Hematopoietic multipotent progenitor cell (in vitro differentiated cells): ENCODE measurements around the gene METTL21C. TPM values are rescaled to one million over a fixed set of nuclear protein-coding genes. Genes with fewer than 3 reads are reported as not detected.

ENCODE experiments used
- DNase-seq, 3 donors: peaks; one replicate each; pipeline ENCODE4 v3.0.0-alpha.2; 2011 to 2015; ENCODE audit warnings: low read depth in 2 of 3, low spot score in 2 of 3
- total RNA-seq: library from RNA; depleted of rRNA; stranded (reverse); fragments of >200 nt; gene quantifications from one replicate; pipeline ENCODE4 v1.2.3, GENCODE V29; 2012

Gene METTL21C
- not detected for total RNA-seq

DNA sequence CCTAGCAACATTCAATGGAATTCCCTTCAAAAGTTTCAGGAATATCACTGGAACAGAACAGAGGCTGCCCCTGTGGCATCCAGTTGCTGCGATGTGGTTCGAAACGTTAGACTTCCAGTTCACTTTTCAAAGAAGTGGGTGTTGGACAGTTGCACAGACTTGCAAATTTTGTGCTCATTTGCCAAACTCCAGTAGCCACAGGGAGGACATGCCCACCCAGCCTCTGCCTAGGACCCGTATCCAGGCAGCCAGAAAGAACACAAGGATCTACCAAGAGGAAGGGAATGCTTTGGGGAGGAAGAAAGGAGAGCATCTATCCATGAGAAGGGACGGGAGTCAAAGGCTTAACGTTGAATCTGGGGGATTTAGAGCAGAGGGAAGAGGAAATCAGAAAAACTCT is at the start of gene METTL21C:
Gene METTL21C (minus strand): TSS at position 108 of the 400 bp plus-strand sequence. CDS start 546 bp downstream, outside the sequence.
- no peak for DNase-seq

DNA sequence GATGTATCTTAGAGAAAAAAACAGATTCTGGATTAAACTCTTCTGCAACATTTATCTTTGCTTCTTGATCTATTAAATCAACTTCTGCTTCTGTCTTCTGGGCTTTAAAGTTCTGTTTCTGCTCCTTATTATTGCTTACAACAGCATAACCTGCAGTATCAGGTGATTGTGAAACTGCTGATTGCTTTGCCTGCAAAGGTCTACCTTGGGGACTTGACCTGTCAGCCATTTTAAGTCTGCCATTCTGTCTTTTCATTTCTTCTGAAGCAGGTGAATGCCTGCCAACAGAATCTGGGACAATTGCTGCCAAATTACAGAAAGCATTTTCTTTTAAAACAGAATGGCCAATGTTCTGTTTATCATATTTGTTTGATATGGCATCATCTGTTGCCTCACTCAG is 47.7 kb upstream of the METTL21C start:
- no peak for DNase-seq

DNA sequence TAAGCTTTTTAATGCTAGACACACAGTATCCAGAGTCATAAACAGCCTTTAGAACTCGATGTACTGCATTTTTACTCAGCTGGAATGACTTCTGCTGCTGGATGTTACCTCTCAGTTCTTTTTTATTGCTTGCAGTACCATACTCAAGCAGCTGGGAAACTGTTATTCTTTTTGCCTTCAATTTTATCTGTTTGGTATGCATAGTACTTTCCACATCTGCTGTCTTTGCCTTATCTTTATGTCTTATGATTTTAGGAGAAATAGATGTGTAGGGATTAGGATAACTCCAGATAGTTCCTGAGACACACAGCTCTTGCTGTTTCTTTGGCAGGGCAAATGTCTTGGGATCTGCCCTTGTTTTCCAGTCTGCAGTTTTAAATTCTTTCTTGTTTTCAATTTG is 47.3 kb upstream of the METTL21C start:
- DNase-seq: no peak

DNA sequence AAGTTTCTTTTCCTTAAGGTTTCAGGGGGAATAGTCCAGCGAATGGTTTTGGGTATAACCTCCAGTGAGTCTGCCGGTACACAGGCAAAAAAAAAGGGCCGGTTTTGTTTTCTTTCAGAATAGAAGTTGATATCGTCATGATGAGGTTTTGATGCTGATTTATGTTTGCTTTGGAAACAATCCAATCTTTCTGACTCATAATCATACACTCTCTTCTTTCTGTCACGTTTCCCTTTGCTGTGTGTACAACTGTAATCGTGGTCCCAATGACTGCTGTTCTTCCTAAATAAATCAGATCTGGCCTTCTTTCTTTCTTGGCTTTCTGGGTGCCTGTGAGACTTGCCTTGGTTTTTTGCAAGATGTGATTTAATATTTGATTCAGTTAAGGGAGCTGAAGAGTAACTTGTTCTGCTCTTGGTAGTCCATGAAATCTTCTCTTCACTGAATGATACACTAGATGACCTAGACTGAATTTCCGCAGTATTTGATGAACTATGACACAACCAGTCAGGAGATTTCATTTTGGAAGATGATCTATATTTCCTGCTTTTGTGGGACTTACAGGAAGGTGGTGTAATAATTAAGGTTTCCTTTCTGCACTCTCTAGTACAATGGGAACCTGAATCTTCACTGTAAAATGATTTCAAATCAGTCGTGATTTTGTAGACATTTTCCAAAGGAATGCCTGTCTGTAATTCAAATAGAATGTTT is 34.9 kb upstream of the METTL21C start:
- peak in 2 of 3 donors; percentile 62 to 77 for DNase-seq

DNA sequence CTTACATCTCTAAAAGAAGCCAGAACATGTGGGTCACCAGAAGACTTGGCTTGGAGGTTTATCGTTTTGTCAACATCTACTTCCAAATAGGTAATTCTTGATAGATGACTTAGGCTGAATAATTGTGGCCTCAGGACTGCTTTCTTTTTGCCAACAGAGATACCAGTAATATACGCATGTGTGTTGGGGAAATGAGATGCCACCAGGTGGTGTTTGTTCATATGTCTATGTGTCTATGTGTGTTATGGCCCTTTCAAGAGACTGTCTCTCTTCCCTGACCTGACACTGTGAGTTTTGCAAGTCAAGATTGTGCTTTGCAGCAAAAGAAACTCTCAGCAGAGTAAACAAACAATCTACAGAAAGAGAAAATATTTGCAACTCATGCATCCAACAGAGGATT is 31.6 kb upstream of the METTL21C start:
- peak in 2 of 3 donors; percentile 29 to 50 for DNase-seq

DNA sequence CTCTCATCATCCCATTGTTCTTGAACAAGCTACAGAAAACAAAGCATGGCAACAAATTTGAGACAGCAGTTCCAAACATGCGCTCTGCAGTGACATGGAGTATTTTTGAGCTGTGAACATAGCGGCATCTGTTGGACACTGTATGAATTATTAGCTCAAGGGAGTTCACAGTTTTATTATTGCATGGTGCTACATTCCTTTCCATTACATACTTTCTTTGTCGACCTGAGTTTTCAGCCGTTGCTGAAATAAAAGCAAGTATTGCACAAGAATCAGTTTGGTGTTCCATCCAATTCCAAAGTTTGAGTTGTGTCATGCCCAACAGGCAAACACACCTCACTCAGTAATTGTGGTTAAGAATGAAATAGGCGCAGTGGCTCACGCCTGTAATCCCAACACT is 30.1 kb upstream of the METTL21C start:
- DNase-seq: peak in 2 of 3 donors; percentile 19 to 65

DNA sequence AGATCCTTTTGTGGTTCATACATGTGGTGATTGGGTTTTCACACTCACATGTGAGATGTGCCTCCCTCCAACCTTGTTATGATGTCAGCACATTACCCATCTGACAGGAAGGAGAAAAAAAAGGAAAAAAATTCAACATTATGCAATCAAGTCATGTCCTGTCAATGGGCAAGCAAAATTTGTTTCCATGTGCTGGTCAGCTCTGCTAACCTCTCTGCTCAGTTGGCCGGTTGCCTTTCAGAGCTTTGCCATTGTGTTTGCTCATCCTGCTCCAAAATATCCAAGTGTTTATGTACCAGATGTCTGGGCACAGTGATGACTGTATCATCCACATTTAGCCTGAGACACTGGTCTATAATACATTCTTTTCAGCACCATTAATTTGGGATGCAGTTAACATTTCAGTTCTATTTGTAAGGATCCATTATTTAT is 27.0 kb upstream of the METTL21C start:
- no peak for DNase-seq

DNA sequence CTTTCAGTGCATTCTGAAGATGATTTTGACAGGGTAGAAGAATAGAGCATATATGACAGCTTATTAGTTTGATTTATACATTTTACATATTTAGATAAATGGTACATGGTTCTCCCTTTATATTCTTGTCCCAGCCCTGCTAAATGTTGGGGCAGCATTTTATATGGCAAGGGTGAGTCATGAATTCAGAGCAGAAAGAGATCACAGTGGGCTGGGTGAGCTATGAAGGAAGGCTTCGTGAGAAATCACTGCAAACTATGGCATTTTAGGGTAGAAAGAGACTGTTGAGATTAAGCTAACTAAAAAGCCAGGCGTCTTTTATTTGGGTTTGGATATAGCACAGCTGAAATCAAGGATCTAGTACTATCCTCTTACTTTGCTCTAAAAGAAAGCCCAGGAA is 23.9 kb upstream of the METTL21C start:
- DNase-seq: no peak

DNA sequence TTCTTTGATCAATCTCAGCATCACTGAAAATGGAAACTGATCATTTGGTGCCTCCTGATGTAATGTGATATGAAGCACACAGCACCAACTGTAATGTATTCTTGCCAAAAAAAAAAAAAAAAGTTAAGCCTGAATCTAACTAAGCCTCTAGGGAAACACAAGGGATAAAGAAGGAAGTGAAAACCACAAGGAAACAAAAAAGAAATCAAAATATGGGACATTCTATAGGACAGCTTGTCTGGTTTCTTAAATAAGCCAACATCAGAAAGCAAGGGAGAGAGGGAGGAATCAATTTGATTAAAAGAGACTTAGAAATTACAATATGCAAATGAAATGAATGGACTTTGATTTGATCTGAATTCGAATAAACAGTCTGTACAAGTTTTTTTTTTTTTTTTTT is 20.6 kb upstream of the METTL21C start:
- no peak for DNase-seq

DNA sequence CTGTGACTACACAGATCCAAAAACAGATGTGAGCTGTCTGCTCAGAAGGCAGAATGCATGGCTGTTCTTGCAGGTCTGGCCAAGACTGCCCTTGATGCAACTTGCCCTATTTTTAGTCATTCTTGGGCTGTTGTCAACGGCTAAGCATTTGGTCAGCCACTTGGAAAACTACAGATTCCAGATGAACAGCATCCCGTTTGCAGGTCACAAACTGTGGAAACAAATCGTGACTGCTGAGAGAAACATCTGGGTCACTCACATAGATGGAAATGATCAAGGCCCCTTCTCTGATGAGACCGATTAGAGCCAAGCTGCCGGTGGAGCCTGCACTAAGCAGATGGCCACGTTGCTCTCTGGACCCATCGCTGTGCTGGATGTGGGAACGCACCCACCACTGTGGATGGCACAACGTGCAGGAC is 15.4 kb upstream of the METTL21C start:
- DNase-seq: no peak

DNA sequence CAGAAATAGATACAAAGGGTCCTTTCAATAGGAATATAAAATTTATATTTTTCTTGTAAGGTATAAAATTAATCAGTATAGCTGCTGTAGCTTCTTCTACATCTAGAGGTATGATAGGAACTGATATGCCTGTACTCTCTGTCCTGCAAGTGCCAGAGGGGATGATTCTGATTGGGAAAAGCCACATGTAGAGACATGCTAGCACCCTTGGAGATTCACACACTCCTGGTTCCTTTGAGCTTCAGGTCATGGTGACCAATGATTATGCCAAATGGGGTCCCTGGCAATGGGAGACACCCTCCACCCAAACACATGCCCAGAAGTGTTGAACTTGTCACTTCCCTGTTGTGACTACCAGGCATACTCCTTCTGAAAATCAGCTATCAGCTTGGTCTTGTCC is 14.7 kb upstream of the METTL21C start:
- no peak for DNase-seq

DNA sequence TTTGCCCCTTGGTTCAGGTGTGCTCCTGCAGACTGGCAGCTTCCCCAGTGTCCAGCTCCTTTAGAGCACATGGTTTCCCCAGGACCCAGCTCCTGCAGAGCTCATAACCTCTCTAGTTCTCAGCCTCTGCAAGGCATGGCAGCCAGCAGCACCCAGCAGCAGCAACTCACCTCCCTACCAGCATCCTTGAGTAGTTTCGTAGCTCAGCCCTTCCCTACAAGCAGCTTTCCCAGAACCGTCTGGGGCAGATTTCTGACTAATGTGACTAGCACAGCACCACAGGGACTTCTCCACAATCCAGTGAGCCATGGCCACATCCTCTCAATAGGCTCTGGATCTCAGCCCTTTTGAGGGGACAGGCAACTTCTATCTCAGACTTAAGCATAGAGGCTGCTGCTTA is 14.1 kb upstream of the METTL21C start:
- DNase-seq: no peak

DNA sequence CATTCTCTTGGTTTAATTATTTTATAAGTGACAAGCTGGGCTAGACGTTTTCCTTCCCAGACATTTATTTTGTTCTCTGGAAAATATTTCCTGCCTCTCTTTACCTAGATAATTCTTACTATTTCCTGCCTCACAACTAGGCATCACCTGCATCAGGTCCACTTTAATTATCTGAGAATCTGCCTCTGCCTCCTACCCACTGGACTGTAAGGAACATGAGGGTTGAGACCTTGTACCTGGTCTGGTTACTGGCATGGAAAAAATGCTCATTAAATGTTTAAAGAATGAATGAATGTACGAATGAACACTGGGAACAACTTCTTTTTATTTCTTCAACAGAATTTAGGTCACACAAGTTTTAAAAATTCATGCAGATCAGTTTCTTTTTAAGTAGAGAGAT is 13.4 kb upstream of the METTL21C start:
- no peak for DNase-seq

DNA sequence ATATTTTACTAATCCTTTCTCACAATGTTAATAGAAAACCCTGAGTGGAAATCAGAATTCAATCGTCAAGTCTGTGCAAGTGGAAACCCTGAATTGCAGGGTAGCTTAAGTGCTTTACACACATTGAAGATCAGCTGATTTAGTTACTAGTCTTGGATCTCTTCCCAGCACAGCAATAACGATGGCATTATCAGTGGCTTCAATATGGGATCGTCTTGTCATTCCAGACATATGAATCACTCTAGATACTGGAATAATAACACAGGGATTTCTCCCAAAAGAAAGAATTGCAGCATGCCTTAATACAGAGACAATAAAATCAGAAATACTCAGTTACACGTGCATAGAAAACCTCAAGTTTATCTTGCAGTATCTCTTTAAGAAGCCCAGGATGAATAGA is 12.6 kb upstream of the METTL21C start:
- DNase-seq: no peak

DNA sequence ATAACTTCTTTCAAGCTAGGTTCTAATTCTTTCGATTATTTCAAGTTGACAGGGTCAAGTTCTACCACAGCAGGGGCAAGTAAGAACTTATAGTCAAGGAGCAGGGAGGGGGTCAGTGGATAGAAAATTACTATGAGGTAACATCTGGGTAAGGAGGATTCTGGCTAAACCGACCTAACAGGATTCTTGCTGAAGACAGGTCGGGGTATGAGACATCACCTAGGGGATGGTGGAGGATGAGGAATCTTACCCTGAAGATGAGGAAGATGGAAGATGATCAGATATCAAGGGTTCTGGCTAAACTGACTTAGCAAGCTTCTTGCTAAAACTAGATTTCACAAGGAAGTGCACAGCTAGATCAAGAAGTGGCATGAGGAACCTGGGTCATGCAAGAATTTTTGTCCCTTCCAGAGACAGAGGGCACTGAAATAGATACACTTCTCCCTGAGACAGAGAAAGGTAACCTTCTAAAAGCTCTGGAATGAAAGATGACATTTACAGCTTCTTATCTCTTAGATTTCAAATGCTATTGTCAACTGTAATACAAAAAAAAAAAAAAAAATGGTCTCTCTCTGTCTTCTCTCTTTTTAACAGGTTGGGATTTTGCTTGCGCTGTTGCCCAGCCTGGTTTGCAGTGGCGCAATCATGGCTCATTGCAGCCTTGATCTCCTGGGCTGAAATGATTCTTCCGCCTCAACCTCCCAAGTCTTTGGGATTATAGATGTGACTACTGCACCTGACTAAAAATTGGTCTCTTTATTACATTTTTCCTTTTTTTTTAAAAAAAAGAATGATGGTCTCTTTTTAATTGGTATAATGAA is 9.6 kb upstream of the METTL21C start:
- no peak for DNase-seq

DNA sequence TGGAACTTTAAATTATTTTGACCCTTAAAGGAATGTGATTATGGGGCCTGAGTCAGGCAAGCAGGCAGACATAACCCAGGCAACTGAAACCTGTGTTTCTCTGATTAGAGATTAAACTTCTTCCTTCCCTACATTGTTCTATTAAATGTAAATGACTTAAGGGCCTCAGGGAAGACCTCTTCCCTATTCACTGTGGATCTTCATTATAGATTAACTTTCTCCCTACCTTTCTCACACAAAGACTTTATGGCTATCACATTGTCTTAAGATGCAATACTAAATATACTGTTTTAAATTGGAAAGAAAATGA is 8.8 kb upstream of the METTL21C start:
- DNase-seq: no peak

DNA sequence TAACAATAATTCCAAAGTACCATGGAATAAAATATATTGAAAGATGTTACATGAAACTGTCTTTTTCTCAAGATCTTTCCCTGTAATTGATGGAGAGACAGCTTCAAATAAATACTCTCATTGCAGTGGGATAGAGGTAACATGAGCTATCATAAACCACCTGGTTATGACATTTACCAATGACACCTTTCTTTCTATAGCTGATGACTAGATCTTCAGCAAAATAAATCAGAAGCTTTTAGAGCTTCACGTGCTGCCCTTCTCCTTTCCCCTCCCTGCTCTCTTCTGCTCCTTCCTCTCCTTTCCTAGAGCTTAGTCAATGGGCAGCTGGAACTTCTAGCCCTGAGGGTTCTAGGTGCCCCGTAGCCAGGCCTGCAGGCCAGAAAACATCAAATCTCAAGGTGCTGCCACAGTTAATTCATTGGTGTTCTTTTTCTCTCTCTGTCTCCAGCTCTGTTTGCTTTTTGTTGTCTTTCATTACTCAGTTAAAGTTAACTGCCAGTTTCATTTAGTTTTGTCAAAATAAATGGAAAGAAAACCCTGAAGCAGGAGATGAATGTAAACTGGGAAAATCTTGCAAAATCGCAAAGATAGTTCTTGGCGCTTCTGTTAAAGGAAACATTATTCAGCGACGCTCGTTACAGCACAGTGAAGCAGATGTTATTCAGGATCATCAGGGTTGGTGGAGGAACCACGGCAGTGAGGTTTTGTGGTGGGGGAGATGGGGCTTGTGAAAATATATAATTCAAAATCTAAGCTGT is 8.3 kb upstream of the METTL21C start:
- DNase-seq: no peak

DNA sequence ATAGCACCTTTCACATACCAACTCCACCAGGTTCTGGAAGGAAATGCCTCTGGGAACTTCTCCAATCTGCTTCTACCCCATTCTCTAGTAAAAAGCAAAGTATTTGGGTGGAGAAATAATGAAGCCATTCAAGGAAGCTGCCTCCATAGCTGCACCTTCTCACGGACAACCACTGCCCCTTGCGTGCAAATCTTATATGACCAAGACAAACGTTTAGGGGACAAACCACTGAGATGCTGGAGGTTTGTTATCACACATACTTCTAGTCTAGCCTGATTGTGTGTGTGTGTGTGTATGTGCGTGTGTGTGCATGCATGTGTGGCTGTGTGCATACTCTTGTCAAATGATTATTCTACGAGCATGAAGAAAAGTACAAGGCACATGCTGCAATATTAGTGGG is 6.5 kb upstream of the METTL21C start:
- DNase-seq: no peak

DNA sequence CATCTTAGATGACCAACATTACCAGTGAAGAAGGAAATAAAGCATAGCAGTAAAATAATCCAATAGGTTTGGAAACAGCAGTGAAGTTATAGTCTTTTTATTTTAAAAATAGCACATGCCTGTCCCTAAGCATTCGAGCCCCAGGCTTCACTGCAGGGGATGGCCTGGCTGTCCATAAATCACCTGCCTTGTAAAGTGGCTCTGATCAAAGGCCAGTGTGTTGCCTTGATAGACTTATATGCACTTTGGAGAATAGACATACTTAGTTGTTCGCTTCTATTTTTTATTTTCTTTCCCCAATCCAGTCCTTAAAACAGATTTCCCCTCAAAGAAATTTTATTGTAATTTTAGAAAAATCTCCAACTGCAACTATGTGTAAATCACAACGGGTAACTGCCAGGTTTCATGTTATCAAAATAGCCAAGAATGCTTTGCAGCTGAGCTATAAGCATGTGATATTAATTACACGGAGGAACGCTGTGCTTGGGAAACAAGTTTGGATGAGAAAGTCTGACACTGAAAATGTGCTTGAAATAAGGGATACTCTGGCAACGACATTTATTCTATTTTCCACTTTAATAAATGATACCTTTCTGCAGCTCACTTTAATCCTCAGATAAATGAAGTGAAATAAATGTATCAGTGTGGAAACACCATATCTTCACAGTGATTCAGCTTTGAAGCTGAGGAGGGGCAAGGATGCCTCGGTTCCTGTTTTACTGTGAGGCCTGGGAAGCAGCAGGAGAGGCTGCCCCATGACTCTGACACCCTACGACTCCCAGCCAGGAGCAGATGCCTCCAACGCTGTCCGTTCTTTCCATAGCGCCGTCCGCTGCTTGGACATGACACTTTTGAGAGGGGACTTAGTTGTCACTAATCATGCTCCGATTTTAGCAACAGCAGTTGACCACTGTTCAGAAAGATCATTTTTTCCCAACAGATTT is 5.5 kb upstream of the METTL21C start:
- no peak for DNase-seq

DNA sequence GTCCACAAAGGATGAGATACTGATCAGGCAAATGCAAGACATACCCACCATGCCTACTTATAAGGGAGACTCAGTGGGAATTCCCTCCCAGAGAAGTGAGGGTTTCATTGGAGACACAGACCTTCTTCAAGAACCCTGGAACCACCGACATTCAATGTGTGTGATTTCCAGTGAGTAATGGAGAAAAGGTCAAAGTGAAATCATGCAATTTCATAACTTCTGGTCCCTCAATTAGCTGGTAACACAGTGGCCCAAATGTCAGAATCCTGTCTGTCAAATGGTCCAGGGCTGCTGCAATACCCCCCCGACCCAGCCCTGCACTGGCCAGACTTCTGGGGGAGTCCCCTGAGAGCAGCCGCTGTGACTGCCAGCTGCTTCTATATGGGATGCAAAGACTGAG is 4.7 kb upstream of the METTL21C start:
- no peak for DNase-seq

DNA sequence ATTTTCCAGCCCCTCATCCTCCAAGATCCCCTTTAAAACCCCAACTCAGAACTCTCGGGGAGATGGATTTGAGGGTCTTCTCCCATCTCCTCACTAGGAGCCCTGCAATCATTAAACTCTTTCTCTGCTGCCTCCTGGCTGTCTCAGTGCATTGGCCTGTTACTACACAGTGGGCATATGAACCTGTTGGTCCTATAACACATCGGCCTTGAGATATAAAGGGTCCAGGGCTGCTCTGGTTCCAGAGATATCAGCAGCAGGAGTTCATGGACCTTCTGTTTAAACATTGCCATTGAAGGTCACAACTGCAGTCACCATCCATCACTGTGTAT is 3.8 kb upstream of the METTL21C start:
- no peak for DNase-seq
